GM18502 (cell line): ENCODE results near the gene MRPS27.

Experiments
- ATAC-seq: cut with Tn5 transposase; IDR thresholded peaks from one replicate; pipeline ENCODE4 v1.9.1; 2021; ENCODE audit warnings: mild to moderate bottlenecking; ENCODE audit not compliant: unreplicated experiment, poor library complexity

MRPS27 gene

DNA sequence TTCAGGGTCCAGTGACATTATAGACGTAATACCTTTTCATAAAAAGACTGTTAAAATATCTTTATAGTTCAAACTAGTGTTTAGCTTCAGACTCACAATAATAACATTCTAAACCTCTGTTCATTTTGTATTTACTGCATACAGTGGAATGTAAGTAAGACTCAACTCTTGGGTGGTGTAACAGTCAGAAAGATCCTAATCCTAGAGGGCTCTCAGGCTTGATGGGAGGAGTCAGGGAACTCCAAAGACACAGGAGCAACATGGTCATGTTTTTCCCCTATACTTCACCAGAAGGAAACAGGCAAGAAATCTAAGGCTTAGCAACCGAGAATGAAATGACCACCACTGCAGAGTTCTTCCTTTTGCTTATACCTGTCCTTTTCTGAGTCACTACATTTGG, 82.6 kb downstream of the MRPS27 start:
- no peak for ATAC-seq

DNA sequence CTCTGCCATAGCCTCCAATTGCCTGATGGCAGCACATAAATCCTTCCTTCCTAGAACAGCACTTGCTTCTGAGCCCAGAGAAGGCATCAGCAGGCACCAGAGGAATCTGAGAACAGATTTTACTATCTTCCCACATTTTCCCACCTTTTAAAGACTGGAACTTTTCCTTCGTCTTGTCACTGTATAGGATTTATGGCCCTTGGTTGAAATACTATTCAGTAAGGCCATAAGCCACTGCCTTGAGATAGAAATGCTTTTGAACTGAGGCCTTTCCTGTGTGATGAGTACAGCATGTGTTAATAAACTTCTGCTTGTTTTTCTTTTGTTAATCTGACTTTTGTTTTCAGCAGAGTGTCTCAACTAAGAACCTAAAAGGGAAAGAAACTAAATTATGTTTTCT, 84.3 kb downstream of the MRPS27 start:
- ATAC-seq: no peak

DNA sequence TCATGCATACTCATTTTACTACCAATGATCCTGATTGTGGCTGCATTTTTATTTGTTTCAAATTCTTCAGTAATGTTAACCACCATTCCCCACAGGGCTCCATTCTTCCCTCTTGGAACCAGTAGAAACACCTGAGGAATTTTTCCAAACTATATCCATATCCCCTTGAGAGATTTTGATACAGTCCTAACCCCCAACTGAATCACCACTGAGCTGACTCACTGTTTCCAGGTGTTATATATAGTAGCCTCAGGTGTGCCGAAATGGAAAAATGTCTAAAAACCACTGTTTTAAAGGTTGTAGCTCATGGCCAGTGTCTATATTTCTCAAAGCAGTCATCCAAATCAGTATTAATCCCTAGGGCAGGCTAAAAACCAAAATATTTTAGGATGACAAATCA, 85.2 kb downstream of the MRPS27 start:
- ATAC-seq: no peak

DNA sequence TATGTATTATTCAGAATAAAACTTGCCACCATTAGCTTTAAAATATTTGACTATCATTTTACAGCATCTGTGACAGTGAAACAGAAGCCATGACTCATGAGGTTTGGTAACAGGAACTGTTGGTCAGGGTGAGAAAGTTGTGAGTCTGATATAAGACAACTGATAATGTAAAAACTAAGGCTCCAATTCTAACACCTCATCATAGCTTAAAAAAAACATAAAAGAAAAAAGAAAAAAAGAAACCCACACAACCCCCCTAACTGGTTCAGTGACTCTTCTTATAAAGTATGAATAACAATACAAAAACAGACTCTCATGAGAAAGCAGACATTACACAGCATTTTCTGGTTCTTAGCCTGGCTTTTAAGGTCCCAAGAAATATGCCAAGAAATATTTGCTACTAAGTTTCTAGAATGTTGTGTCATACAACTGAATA, 85.8 kb downstream of the MRPS27 start:
- peak; percentile 84 for ATAC-seq

- ATAC-seq: peak; percentile 15
These were observed 86.2 kb downstream of the MRPS27 start for GRCh38 chr5:72233835-72234234.

- no peak for ATAC-seq
These were observed 87.2 kb downstream of the MRPS27 start for GRCh38 chr5:72232838-72233237.

DNA sequence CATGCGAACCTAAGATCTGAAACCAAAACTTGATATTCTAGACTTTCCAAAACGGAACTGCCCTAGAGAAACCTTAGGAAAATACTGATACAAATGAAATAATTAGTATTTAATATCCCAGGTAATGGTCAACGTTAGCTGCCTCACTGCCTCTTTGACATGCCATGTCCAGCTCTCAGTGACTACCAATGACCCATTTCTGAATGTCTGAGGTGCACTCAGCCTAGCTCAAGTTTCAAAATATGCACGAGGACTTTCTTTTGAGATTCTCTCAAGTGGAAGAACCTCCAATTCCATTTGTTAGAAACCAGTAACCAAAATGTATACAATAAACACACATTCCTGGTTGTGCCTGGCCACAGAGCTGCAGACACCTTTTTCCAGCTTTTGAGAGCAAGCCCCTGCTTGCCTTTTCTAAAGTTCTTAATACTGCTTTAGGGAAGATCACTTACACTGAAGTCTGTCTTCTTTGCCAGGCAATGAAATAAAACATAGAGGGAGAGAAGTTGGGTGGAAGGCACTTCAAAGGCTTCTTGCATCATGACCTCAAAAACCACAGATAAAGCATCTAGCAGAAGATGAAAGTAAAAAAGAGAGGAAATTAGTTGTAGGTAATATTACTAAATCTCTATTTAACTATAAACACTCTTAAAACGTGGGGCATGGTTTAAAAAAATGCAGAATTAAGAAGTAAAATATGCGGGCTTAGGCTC, 87.9 kb downstream of the MRPS27 start:
- no peak for ATAC-seq

DNA sequence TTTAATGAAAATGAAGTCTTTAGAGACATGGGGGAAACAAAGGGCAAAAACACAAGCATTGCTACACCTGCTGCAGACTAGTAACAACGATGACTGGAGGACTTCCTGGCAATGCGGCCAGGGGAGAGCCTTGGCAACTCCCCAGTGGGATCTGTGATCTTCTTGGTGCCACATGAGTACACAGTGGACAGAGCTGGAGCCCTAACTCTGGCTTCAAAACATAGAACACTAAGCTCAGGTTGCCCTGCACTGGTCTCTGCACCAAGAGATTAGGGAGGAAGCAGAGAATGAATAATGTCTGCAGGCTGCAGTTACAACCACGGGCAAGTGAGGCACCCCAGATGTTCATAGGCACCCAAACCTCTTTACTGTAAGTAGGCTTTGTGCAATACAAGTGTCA, 91.1 kb downstream of the MRPS27 start:
- no peak for ATAC-seq

- no peak for ATAC-seq
These were observed 93.1 kb downstream of the MRPS27 start for GRCh38 chr5:72226950-72227349.

DNA sequence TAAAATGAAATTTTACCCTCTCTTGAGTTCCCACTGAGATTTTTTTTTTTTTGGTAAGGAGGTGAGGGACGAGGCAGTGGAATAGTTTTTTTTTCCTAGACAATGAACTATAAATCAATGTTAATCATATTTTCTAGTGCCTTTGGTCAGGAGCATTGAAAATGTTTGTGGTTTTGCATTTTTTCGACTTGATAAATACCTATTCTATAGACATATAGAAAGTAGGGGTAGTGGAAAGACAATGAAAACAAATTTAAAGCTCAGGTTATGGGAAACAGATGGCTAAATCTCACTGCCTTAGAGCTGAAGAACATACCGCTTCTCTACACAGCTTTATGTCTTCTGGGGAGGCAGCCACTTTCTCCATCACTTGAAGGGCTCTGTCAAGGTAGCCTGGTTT, 94.3 kb downstream of the MRPS27 start:
- ATAC-seq: no peak

- ATAC-seq: no peak
These were observed 95.0 kb downstream of the MRPS27 start for GRCh38 chr5:72224946-72225463.

DNA sequence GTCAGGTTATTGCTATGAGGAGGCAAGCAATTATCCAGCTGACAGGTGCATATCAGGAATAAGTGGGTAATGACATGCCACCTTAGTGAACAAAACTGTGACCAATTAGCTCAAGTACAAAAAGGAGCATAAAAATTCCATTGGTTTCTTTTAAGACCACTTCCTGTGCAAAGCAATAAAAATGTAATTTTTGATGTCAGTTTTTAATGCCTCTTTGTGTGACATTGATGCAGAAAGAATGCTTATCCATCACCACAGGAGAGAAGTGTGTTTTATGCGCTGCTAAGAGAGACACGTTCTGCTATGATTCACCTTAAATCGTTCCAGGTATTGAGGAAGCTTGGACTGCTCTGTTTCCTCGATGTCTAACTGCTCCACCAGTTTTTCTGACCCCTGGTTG, 96.7 kb downstream of the MRPS27 start:
- no peak for ATAC-seq

DNA sequence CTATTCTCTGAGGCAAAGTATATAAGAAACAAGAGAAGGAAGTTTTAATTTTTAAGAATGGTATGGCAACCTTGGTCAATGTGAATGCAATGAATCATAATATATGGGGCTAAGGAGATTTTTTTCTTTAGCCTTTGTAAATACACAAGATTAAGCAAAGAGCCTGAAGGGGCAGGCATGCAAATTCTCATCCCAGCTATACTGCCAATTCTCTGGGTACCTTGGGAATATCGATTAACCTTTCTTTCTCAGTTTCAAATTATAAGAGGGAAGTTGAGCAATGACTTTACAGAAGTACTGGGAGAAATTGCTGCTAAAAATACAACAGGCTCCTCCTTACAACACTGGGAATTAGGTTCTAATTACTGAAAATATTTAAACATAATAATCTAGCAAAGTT, 97.5 kb downstream of the MRPS27 start:
- no peak for ATAC-seq

DNA sequence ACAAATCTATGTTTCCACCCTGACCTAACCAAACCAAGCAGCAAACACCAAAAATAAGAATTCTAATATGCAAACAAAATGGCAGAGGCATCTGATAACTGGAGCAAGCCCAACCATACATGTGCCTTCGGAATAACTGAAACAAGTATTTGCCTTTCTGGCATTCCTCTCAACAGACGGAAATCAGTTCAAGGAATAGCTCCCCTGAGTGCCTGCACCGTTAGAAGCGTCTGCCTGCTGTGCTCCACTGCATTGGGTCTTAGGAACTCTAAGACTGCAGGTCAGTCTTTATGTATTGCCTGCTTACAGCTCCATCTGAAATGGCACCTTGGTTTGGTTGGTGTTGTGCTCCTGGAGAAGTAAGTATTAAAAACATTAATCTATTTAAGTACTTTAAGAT, 98.5 kb downstream of the MRPS27 start:
- no peak for ATAC-seq

DNA sequence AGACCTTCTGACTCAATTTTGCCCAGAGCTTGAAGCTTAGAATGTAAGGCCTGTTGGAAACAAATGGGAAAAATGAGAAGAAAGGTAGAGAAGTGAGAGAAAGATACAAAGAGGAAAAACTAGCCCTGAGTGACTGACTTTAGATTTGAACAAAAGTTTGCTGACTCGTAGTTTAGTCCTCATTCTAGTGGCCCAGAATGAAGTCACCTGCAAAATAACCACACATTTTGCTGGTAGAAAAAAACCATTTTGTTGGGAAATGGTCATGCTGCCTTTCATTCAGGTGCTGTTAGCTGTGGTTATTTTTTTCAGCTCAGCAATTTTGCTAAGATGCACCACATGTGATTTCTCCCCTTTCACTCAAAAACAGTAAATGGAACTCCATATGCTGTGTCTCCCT, 98.9 kb downstream of the MRPS27 start:
- no peak for ATAC-seq

DNA sequence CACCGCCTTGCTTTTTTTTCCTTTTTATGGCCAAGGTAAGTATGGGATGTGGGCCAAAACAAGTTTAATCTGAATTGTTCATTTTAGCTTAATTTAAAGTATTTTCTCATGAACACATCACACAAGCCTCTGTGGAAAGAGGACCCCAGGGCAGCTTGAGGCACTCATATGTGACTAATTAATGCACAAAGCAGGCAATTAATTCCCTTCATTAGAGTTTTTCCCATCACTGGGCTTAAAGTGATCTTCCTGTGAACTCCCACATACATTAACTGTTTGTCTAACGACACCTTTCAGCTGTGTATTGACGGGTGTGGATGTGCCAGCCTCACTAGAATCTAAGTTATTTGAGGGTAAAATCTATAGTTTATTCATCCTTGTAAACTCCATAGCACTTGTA, 103.3 kb downstream of the MRPS27 start:
- no peak for ATAC-seq

DNA sequence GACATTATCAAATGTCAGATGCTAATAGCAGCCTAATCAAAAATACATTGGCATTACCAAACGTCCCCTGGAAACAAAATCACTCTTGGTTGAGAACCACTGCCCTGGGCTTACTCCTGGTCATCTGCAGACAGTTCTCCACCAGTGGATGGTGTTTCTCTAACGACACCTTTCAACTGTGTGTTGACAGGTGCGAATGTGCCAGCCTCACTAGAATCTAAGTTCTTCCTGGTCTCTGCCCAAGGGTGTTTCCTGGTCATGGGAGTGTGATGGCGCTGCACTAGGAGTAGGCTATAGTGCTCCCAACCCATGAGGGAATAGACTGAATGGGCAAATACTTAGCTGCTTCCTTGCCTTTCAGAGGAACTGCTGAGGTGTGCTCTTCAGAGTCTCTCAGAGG, 105.9 kb downstream of the MRPS27 start:
- no peak for ATAC-seq

DNA sequence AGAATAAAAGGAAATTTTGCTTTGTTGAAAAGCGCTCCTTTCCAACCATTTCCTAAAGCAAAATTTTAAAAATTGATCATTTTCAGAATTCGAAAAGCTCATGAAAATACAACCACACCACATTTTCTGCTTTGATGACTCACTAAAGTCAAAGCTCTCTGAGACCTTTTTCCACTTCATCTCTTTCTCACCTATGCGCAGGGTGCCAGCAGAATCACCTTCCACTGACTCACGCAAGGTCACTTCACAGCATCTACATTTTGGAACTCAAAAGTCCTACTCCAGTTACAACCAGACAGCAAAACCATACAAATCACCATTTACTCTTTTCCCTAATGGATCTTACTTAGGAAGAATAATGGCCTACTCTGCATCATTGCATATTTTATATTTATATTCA, 106.6 kb downstream of the MRPS27 start:
- no peak for ATAC-seq

GRCh38 chr5:72212171-72212570, 107.9 kb downstream of the MRPS27 start:
- no peak for ATAC-seq

DNA sequence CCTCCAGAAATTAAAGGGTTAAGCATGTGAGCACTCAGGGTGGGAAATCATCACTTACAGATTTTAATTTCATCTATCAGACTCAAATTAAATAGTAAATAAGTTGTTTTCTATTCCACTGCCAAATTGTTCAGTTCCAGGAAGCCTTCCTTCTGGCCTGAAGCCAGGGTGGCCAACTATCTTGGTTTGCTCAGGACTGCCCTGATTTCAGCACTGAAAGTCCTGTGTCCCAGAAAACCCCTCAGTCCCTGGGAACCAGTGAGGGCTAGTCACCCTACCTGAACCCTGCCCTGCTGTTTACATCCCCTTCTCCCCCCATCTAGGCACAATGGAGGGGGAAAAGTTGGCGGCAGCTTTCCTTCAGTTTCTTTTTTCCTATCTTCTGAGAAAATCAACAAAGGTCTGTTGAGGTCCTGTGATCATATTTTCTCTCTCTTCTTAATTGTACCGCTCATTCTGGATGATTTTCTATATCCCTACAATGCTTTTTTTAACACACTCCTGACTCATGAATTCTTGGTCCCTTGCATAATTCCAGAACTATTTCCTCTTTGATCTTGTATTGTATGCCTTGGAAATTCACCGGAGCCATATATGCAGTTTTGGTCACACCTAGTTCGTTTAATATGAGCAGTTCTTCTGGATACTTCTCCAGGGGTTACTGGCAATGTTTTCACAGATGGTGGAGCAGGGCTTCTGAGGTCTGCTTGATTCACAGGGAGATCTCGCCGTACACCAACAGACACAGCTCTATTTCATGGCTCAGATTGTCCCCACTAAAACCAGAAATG, 109.0 kb downstream of the MRPS27 start:
- ATAC-seq: no peak
